ENCODE results near the gene C17orf67. TPM values are rescaled to one million over a fixed set of nuclear protein-coding genes. Genes with fewer than 3 reads are reported as not detected.

The C17orf67 gene
- total and polyA plus RNA-seq, 10 of the 15 experiments (the other 5 are each of a cell fraction or from before 2014, with no cell fraction given), result 0.24 to 3.3 (median 0.89) TPM

DNA sequence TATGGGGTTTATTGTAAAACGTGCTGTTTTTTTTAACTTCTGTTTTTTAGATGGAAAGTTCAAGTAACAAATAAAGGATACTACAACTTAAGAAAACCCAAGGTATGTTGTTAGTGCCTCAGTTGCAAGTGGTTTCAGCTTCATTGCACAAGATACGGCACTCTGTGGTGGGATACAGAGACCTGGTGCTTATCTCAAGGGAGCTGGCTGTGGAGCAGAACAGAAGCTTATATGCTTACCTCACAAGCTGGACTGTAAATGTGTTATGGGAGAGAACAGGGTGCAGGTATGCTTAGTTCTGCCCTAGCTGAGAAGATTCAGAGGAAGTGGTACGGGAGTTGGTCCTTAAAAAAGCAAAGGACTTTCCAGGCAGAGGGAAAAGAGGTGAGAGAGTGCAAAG is 15.4 kb upstream of the C17orf67 start (continued):
- TF ChIP-seq, protein P1, sequence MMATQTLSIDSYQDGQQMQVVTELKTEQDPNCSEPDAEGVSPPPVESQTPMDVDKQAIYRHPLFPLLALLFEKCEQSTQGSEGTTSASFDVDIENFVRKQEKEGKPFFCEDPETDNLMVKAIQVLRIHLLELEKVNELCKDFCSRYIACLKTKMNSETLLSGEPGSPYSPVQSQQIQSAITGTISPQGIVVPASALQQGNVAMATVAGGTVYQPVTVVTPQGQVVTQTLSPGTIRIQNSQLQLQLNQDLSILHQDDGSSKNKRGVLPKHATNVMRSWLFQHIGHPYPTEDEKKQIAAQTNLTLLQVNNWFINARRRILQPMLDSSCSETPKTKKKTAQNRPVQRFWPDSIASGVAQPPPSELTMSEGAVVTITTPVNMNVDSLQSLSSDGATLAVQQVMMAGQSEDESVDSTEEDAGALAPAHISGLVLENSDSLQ (IDR thresholded peaks at IDR 0.05), result no peak
- TF ChIP-seq JUND (IDR thresholded peaks at IDR 0.05; ENCODE audit: low read depth, low read length) (no peak), PAX8 (IDR thresholded peaks at IDR 0.05) (no peak)
- TF ChIP-seq, protein P2, sequence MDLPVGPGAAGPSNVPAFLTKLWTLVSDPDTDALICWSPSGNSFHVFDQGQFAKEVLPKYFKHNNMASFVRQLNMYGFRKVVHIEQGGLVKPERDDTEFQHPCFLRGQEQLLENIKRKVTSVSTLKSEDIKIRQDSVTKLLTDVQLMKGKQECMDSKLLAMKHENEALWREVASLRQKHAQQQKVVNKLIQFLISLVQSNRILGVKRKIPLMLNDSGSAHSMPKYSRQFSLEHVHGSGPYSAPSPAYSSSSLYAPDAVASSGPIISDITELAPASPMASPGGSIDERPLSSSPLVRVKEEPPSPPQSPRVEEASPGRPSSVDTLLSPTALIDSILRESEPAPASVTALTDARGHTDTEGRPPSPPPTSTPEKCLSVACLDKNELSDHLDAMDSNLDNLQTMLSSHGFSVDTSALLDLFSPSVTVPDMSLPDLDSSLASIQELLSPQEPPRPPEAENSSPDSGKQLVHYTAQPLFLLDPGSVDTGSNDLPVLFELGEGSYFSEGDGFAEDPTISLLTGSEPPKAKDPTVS (IDR thresholded peaks at IDR 0.05; ENCODE audit: low read depth, low read length), result no peak

DNA sequence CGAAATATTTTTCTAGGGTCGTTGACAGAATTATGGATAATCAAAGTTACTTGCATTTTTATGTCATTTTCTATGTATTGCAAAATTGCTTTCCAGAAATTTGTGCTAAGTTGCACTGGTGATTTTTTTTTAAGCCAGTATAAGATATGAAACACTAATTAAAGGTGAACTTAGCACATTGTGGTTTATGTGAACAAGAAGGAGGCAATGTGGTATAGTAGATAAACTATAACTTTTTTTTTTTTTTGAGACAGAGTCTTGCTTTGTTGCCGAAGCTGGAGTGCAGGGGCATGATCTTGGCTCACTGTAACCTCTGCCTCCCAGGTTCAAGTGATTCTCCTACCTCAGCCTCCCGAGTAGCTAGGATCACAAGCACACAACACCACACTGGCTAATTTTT is 13.4 kb upstream of the C17orf67 start:
- Histone ChIP-seq H3K27ac (ENCODE audit: control insufficient read depth, insufficient read depth) (no peak overlapping the region), H3K4me3 (no peak overlapping the region), H3K9me3 (replicated peaks; ENCODE audit: control insufficient read depth, insufficient read depth, low read length) (no peaks in the 10 kb centered on the region), H3K4me2 (ENCODE audit: control insufficient read depth, insufficient read depth) (no peak overlapping the region), H3K36me3 (ENCODE audit: control insufficient read depth in 2 of 2, insufficient read depth in 2 of 2, low read length in 1 of 2) (peaks cover 3 to 10% of the 10 kb centered on the region in 2 experiments; a peak in 3 of 4 replicates), H3K4me1 (ENCODE audit: control insufficient read depth, insufficient read depth, low read length) (peaks cover 14% of the 10 kb centered on the region), H2AFZ (ENCODE audit: control insufficient read depth, low read depth, low read length) (no peak overlapping the region), H3K79me2 (ENCODE audit: control insufficient read depth, insufficient read depth, low read length) (no peaks in the 10 kb centered on the region; the same call in none of the 2 replicates), H3K27me3 (replicated peaks in 1 of 2; ENCODE audit: control insufficient read depth in 2 of 2, insufficient read depth in 2 of 2, low read length in 1 of 2) (no peaks in the 10 kb centered on the region), H4K20me1 (ENCODE audit: control insufficient read depth, insufficient read depth) (no peaks in the 10 kb centered on the region), H3K9ac (ENCODE audit: control insufficient read depth, insufficient read depth, low read length) (no peak overlapping the region)
- intact Hi-C loops (cut with micrococcal nuclease; ENCODE audit: unreplicated experiment), result no loop called here
- RAD21 ChIA-PET (ENCODE audit: unreplicated experiment), result no interaction called here
- ATAC-seq (no peak), DNase-seq (ENCODE audit: low read depth, low spot score) (no peak), FAIRE-seq (no peak)
- CTCF ChIA-PET, result no interaction called here
- BruUV-seq (replicated peaks), result TSS peak; percentile 3
- SMC1A ChIA-PET (ENCODE audit: uncharacterized antibody, unreplicated experiment), result interaction anchor here (1.3 kb wide), 1 partner anchor 11 kb away, joined by 3 read pairs; no protein-coding TSS in a partner anchor
- POLR2A ChIA-PET, result no interaction called here
- WGBS (ENCODE audit: insufficient coverage, insufficient replicate concordance, low lambda C conversion rate, missing lambda C conversion rate), result 98% methylated on average over 4 of the region's 4 CpGs
- in situ Hi-C loops (cut with MboI), result no loop called here
- TF ChIP-seq POLR2AphosphoS2 (IDR thresholded peaks at IDR 0.05; ENCODE audit: low read depth, low read length) (no peak), BCL11A (IDR thresholded peaks at IDR 0.05; ENCODE audit: low read depth, low read length) (no peak), YY1 (IDR thresholded peaks at IDR 0.05; ENCODE audit: low read depth, low read length) (no peak), SUZ12 (IDR thresholded peaks at IDR 0.05; ENCODE audit: unreplicated experiment) (no peak), NBN (IDR thresholded peaks at IDR 0.05) (no peak)
- TF ChIP-seq, protein P3, sequence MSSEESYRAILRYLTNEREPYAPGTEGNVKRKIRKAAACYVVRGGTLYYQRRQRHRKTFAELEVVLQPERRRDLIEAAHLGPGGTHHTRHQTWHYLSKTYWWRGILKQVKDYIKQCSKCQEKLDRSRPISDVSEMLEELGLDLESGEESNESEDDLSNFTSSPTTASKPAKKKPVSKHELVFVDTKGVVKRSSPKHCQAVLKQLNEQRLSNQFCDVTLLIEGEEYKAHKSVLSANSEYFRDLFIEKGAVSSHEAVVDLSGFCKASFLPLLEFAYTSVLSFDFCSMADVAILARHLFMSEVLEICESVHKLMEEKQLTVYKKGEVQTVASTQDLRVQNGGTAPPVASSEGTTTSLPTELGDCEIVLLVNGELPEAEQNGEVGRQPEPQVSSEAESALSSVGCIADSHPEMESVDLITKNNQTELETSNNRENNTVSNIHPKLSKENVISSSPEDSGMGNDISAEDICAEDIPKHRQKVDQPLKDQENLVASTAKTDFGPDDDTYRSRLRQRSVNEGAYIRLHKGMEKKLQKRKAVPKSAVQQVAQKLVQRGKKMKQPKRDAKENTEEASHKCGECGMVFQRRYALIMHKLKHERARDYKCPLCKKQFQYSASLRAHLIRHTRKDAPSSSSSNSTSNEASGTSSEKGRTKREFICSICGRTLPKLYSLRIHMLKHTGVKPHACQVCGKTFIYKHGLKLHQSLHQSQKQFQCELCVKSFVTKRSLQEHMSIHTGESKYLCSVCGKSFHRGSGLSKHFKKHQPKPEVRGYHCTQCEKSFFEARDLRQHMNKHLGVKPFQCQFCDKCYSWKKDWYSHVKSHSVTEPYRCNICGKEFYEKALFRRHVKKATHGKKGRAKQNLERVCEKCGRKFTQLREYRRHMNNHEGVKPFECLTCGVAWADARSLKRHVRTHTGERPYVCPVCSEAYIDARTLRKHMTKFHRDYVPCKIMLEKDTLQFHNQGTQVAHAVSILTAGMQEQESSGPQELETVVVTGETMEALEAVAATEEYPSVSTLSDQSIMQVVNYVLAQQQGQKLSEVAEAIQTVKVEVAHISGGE (CRISPR knock-in tag; IDR thresholded peaks at IDR 0.05), result no peak
- TF ChIP-seq, protein P4, sequence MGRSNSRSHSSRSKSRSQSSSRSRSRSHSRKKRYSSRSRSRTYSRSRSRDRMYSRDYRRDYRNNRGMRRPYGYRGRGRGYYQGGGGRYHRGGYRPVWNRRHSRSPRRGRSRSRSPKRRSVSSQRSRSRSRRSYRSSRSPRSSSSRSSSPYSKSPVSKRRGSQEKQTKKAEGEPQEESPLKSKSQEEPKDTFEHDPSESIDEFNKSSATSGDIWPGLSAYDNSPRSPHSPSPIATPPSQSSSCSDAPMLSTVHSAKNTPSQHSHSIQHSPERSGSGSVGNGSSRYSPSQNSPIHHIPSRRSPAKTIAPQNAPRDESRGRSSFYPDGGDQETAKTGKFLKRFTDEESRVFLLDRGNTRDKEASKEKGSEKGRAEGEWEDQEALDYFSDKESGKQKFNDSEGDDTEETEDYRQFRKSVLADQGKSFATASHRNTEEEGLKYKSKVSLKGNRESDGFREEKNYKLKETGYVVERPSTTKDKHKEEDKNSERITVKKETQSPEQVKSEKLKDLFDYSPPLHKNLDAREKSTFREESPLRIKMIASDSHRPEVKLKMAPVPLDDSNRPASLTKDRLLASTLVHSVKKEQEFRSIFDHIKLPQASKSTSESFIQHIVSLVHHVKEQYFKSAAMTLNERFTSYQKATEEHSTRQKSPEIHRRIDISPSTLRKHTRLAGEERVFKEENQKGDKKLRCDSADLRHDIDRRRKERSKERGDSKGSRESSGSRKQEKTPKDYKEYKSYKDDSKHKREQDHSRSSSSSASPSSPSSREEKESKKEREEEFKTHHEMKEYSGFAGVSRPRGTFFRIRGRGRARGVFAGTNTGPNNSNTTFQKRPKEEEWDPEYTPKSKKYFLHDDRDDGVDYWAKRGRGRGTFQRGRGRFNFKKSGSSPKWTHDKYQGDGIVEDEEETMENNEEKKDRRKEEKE (IDR thresholded peaks at IDR 0.05), result no peak
- TF ChIP-seq, protein P5, sequence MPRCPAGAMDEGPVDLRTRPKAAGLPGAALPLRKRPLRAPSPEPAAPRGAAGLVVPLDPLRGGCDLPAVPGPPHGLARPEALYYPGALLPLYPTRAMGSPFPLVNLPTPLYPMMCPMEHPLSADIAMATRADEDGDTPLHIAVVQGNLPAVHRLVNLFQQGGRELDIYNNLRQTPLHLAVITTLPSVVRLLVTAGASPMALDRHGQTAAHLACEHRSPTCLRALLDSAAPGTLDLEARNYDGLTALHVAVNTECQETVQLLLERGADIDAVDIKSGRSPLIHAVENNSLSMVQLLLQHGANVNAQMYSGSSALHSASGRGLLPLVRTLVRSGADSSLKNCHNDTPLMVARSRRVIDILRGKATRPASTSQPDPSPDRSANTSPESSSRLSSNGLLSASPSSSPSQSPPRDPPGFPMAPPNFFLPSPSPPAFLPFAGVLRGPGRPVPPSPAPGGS (IDR thresholded peaks at IDR 0.05; ENCODE audit: borderline replicate concordance, insufficient read depth, low read depth, low read length, poor library complexity, severe bottlenecking), result no peak
